ENCODE data around the gene ARMC3.
"Not testable (repeated sequence)": the region's sequence is repeated elsewhere in the genome, so short reads cannot be mapped to it uniquely, and the experiment has no call there.

ARMC3 gene

DNA sequence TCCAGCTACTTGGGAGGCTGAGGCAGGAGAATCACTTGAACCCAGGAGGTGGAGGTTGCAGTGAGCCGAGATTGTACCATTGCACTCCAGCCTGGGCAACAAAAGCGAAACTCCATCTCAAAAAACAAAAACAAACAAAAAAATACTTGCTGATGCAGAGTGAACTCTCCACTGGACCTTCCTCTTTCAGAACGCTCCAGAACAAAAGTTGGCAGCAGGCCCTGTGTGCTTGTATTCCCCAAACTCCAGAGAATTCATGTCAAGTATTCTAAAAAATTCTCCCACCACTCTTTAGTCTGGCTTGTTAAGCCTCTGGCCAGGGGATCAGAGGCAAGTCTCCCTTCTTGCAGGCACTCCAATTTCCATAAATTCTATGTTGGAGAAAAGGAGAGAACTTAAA, 144.7 kb downstream of the ARMC3 start:
- not testable (repeated sequence) for DNase-seq (ENCODE audit: low read depth)

DNA sequence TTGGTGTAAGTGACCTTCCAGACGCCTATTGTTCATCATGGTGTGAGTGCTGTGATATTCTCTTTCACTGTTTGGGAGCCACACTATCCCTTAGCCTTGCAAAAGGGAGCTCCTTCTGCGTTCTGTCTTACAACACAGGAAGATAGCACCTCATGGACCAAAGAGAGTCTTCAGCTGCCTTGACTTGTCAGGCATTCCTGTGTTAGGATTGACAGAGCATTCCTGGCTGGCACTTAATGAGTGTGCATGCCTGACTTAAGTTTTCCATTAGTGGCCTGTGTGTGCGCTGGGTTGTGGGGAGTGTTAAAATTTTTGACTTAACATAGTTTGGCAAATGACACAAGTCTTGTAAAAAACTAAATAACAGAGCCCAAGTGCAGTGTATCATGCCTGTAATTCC, 145.7 kb downstream of the ARMC3 start:
- DNase-seq (ENCODE audit: low read depth) = no peak

DNA sequence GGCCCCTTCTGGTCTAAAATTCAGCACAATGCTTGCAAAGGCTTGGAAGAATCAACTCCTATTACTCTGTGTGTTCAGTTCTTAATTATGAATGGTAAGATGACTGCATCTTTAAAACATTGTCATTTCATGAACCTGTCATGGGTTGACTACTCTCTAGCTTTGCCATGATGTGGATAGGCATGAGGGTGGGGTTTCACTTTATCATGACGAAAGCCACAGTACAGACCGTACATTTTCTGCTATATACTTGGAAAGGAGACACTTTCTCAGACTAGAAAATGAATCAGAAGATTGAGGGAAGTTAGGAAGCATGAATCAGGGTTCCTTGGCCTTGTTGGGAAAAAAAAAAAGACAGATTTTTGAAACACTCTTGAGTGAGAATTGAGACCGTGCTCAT, 147.8 kb downstream of the ARMC3 start:
- no peak for DNase-seq (ENCODE audit: low read depth)

DNA sequence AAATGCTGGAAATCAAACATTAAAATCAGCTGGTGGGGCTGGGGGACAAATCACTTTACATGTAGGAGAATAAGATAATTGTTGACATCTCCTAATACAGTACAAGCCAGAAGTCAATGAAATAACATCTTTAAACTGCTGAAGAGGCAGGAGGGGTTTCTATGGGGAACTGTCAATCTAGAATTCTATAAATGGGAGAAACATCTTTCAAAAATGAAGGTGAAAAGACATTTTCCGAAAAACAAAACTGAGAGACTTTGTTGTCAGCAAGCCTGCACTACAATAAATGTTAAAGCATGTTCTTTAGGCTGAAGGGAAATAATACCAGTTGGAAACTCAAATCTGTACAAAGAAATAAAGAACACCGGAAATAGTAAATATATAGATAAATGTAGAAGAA, 150.3 kb downstream of the ARMC3 start:
- DNase-seq (ENCODE audit: low read depth) = no peak

DNA sequence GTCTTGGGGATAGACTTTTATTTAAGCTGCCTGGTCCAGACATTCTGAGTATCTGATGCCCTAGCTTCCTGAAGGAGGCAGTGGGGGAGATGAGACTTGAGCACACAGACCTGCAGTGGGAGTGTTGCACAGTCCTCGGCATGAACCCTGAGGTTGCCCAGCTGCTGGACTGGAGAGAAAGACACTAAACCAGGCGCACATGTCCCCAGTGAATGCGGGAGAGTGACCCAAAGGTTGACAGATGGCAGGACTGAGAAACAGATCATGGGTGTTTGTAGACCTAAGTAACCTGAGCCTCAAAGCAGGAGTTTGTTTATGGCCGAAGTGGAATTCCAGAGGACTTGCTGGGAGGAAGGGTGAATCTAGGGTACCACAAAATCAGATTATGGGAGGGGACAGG, 151.8 kb downstream of the ARMC3 start:
- DNase-seq (ENCODE audit: low read depth) = no peak

DNA sequence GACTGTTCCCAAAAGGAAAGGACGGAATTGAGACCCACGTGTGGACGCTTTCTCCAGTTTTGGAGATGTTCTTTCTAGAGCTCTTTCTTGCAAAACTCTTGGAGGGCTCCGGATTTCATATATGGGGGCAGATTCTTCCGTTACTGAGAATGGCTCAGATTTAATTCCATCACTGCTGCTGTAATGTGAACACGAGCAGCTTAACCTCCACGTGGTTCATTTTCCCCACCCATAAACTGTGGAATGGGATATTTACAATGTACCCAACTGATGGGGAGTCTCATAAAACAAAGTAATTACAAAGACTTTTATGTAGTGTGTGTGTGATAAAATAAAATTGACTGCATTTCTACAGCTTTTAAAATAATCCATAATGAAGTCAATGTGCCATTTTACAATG, 152.4 kb downstream of the ARMC3 start:
- DNase-seq (ENCODE audit: low read depth) = no peak

DNA sequence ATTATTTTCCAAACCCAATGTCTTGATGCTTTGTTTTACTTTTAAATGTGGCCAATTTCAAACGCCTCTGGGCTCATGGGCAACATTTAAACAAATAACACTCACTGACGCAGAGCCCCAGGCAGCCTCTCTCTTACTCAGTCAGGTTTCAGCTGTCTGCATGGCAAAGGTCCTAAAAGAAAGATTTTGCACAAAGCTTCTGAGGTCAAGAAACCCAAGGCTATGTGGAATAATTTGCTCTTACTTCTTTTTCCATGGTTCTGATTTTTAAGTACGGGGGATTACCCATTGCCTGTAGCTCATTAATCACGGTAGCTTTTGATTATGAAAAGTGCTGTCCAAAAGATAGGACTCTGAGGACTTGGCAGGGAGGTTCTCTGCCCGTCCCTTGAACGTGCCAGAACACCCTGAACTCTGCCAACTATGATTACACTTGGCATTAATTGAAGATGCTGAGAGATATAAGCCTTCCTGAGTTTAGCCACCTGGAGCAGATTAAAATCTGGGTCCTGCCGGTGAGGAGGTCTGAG, 153.4 kb downstream of the ARMC3 start:
- no peak for DNase-seq (ENCODE audit: low read depth)

DNA sequence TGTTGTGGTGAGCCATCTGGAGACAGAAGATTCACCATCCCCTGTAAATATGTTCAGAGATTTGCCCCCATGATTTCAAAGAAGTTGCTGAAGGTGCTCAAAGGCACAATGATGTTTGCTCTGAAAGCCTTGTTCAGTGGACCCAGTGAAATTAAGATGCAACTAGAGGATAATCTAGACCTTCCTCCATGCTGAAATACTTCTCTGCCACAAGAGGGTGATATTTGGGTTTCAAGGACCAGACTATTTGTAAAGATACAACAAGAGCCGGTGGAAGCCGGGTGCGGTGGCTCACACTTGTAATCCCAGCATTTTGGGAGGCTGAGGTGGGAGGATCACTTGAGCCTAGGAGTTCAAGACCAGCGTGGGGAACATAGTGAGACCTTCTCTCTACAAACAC, 154.0 kb downstream of the ARMC3 start:
- no peak for DNase-seq (ENCODE audit: low read depth)

All from activated gamma-delta T cell treated with anti-CD3 and anti-CD28 coated beads, Interleukin-2, amount 50 U/mL, for 16 hours (primary cell).